Gastroesophageal sphincter (tissue), 3 donors: Measurements from ENCODE around the gene RAB28.

Experiments used
- CTCF ChIP-seq, 4 experiments: fragments of 200-600 bp in 2 of 4; fragments of 450-650 bp in 2 of 4; sonication (generic) in 1 of 4; IDR thresholded peaks; one replicate each; pipeline ENCODE4 v1.5.1; 2017 to 2019; ENCODE audit warnings: antibody characterized with exemption in 4 of 4, mild to moderate bottlenecking in 2 of 4, moderate library complexity in 2 of 4
- EP300 ChIP-seq: sonication (generic); formaldehyde crosslinking; IDR thresholded peaks from one replicate; pipeline ENCODE4 v1.6.1; 2017; ENCODE audit warnings: antibody characterized with exemption, mild to moderate bottlenecking

GRCh38 chr4:13493793-13494192, 9.7 kb upstream of the RAB28 start:
- TF ChIP-seq CTCF (IDR thresholded peaks at IDR 0.05) (no peak), EP300 (no peak)
